H1 (cell line): ENCODE results near the gene SLC1A6. TPM values are rescaled to one million over a fixed set of nuclear protein-coding genes. Genes with fewer than 3 reads are reported as not detected.

Experiments
- CTCF ChIA-PET: fragments of 300-600 bp; sonication (Branson Sonifier 250); formaldehyde crosslinking; loops from one replicate; lab custom pipeline; 2021; ENCODE audit not compliant: partially characterized antibody; lab: Charles Lee
- POLR2A ChIA-PET: fragments of 300-600 bp; sonication (Branson Sonifier 250); formaldehyde crosslinking; loops from one replicate; lab custom pipeline; 2021; ENCODE audit warnings: inconsistent platforms; ENCODE audit not compliant: partially characterized antibody; lab: Charles Lee
- DNase-seq, 2 experiments: peaks; one replicate each; pipeline versions ENCODE4 v3.0.0 to v3.0.0-alpha.2; 2010 to 2022; ENCODE audit warnings: low spot score in 2 of 2, low read depth in 1 of 2, mixed read lengths in 1 of 2
- FAIRE-seq: peaks from 2 replicates; lab custom pipeline; 2011; peaks lifted over from hg19 to GRCh38; lab: Jason Lieb, UNC
- H2AFZ ChIP-seq: 2 replicates; pipeline ENCODE4 v1.8.1; 2012; ENCODE audit warnings: low read length, inconsistent platforms
- H2AK5ac ChIP-seq: 2 replicates; pipeline ENCODE4 v1.6.1; 2013; ENCODE audit warnings: low read depth, low read length
- H2BK120ac ChIP-seq: replicated peaks from 2 replicates; pipeline ENCODE3; 2013; ENCODE audit warnings: low read depth, low read length, inconsistent platforms
- H2BK12ac ChIP-seq: 2 replicates; pipeline ENCODE4 v1.6.1; 2013; ENCODE audit warnings: low read depth, low read length
- H2BK15ac ChIP-seq: 2 replicates; pipeline ENCODE4 v1.6.1; 2013; ENCODE audit warnings: low read length
- H2BK20ac ChIP-seq: 2 replicates; pipeline ENCODE4 v1.6.1; 2013; ENCODE audit warnings: low read length
- H2BK5ac ChIP-seq: 2 replicates; pipeline ENCODE4 v1.6.1; 2013; ENCODE audit warnings: low read depth, low read length
- H3K14ac ChIP-seq: 2 replicates; pipeline ENCODE4 v1.6.1; 2013; ENCODE audit warnings: inconsistent platforms; ENCODE audit not compliant: insufficient read length
- H3K18ac ChIP-seq: 2 replicates; pipeline ENCODE4 v1.6.1; 2013; ENCODE audit warnings: low read length; ENCODE audit errors: extremely low read depth
- H3K23ac ChIP-seq: 2 replicates; pipeline ENCODE4 v1.6.1; 2013; ENCODE audit warnings: inconsistent platforms; ENCODE audit not compliant: insufficient read length
- H3K23me2 ChIP-seq: 2 replicates; pipeline ENCODE4 v1.6.1; 2013; ENCODE audit warnings: low read depth, low read length
- H3K27ac ChIP-seq: 2 replicates; pipeline ENCODE4 v1.6.1; 2011; ENCODE audit warnings: low read depth, low read length, inconsistent platforms
- H3K27me3 ChIP-seq, 4 experiments: replicated peaks in 1 of 4; 1 replicate in 1 of 4; 2 replicates in 3 of 4; pipeline versions ENCODE4 v1.6.1 to v1.8.1; 2011 to 2013; ENCODE audit warnings: low read length in 3 of 4, mild to moderate bottlenecking in 3 of 4, inconsistent platforms in 2 of 4, mixed read lengths in 2 of 4, moderate library complexity in 1 of 4; ENCODE audit not compliant: control insufficient read depth in 3 of 4, insufficient read depth in 3 of 4; ENCODE audit errors: extremely low read depth in 1 of 4
- H3K36me3 ChIP-seq, 4 experiments: 2 replicates each; pipeline versions ENCODE4 v1.6.1 to v1.8.1; 2011 to 2013; ENCODE audit warnings: mild to moderate bottlenecking in 4 of 4, low read length in 3 of 4, moderate library complexity in 2 of 4, control low read depth in 1 of 4, inconsistent platforms in 1 of 4; ENCODE audit not compliant: insufficient read depth in 4 of 4, control insufficient read depth in 2 of 4
- H3K4ac ChIP-seq: replicated peaks from 2 replicates; pipeline ENCODE3; 2013; ENCODE audit warnings: low read length, low read depth, mixed read lengths, inconsistent platforms; ENCODE audit not compliant: insufficient read length
- H3K4me1 ChIP-seq, 4 experiments: replicated peaks in 1 of 4; 1 replicate in 1 of 4; 2 replicates in 3 of 4; pipeline versions ENCODE4 v1.6.1 to v1.8.1; 2011 to 2013; ENCODE audit warnings: low read length in 3 of 4, inconsistent platforms in 2 of 4, mixed read lengths in 1 of 4; ENCODE audit not compliant: insufficient read depth in 4 of 4, control insufficient read depth in 3 of 4
- H3K4me2 ChIP-seq, 2 experiments: 2 replicates each; pipeline versions ENCODE4 v1.6.1 to v1.8.1; 2011 to 2013; ENCODE audit warnings: low read depth in 2 of 2, low read length in 2 of 2, control low read depth in 1 of 2, inconsistent platforms in 1 of 2, mild to moderate bottlenecking in 1 of 2; ENCODE audit not compliant: insufficient read depth in 1 of 2
- H3K4me3 ChIP-seq, 4 experiments: fragments of 200-600, 300-600 bp in 1 of 4; sonication (generic), shearing (Covaris generic), sonication (Bioruptor Twin) in 1 of 4; 2 replicates each; pipeline versions ENCODE4 v1.5.1 to v1.8.1; 2011 to 2016; ENCODE audit warnings: low read length in 4 of 4, low read depth in 3 of 4, control low read depth in 2 of 4, inconsistent platforms in 2 of 4, mild to moderate bottlenecking in 2 of 4, mixed read lengths in 1 of 4, moderate library complexity in 1 of 4; ENCODE audit not compliant: insufficient read depth in 2 of 4; ENCODE audit errors: extremely low read depth in 1 of 4
- H3K56ac ChIP-seq: replicated peaks from 2 replicates; pipeline ENCODE3; 2013; ENCODE audit warnings: low read depth, mild to moderate bottlenecking, mixed read lengths, low read length, inconsistent platforms; ENCODE audit not compliant: insufficient read length
- H3K79me1 ChIP-seq: 2 replicates; pipeline ENCODE4 v1.6.1; 2013; ENCODE audit warnings: low read depth, low read length, control low read depth
- H3K79me2 ChIP-seq, 2 experiments: 2 replicates each; pipeline versions ENCODE4 v1.6.1 to v1.8.1; 2012 to 2013; ENCODE audit warnings: low read length in 2 of 2, mild to moderate bottlenecking in 2 of 2, inconsistent platforms in 1 of 2; ENCODE audit not compliant: insufficient read depth in 2 of 2, control insufficient read depth in 1 of 2
- H3K9ac ChIP-seq, 4 experiments: replicated peaks in 1 of 4; 1 replicate in 1 of 4; 2 replicates in 3 of 4; pipeline versions ENCODE4 v1.6.1 to v1.8.1; 2011 to 2013; ENCODE audit warnings: low read depth in 3 of 4, low read length in 3 of 4, control low read depth in 2 of 4, mild to moderate bottlenecking in 2 of 4, moderate library complexity in 2 of 4, inconsistent platforms in 1 of 4; ENCODE audit errors: extremely low read depth in 1 of 4
- H3K9me3 ChIP-seq, 2 experiments: 2 replicates each; pipeline versions ENCODE4 v1.6.1 to v1.8.1; 2012 to 2013; ENCODE audit warnings: mild to moderate bottlenecking in 2 of 2, moderate library complexity in 2 of 2, control low read depth in 1 of 2, inconsistent platforms in 1 of 2, low read depth in 1 of 2, low read length in 1 of 2, mixed read lengths in 1 of 2; ENCODE audit not compliant: insufficient read depth in 2 of 2
- H4K20me1 ChIP-seq, 2 experiments: replicated peaks in 1 of 2; 2 replicates each; pipeline versions ENCODE3 to v1.8.1; 2011 to 2013; ENCODE audit warnings: inconsistent platforms in 2 of 2, low read length in 2 of 2, mild to moderate bottlenecking in 1 of 2; ENCODE audit not compliant: insufficient read depth in 2 of 2, control insufficient read depth in 1 of 2
- H4K5ac ChIP-seq: 2 replicates; pipeline ENCODE4 v1.6.1; 2013; ENCODE audit warnings: low read length, low read depth, mixed read lengths, inconsistent platforms; ENCODE audit not compliant: insufficient read length
- H4K8ac ChIP-seq: 2 replicates; pipeline ENCODE4 v1.8.0; 2013; ENCODE audit warnings: mild to moderate bottlenecking, moderate library complexity, low read length, inconsistent platforms; ENCODE audit not compliant: insufficient read depth; ENCODE audit errors: extremely low read depth
- H4K91ac ChIP-seq: replicated peaks from 2 replicates; pipeline ENCODE3; 2013; ENCODE audit warnings: low read length, mixed read lengths, inconsistent platforms; ENCODE audit not compliant: insufficient read length
- BRCA1 ChIP-seq: IDR thresholded peaks from 2 replicates; pipeline ENCODE4 v1.6.1; 2012; ENCODE audit warnings: low read depth, low read length, improper control_type of control experiment
- CREB1 ChIP-seq: IDR thresholded peaks from 2 replicates; pipeline ENCODE4 v1.6.1; 2012; ENCODE audit warnings: inconsistent platforms
- CTBP2 ChIP-seq: IDR thresholded peaks from 2 replicates; pipeline ENCODE4 v1.7.0; 2011; ENCODE audit warnings: borderline replicate concordance, mild to moderate bottlenecking, moderate library complexity, mixed read lengths, low read length; ENCODE audit not compliant: insufficient read depth, insufficient read length
- GABPA ChIP-seq: IDR thresholded peaks from 2 replicates; pipeline ENCODE4 v1.6.1; 2011; ENCODE audit warnings: mild to moderate bottlenecking, low read length, moderate library complexity, borderline replicate concordance; ENCODE audit not compliant: insufficient read depth
- JUN ChIP-seq: IDR thresholded peaks from 2 replicates; pipeline ENCODE4 v1.6.1; 2011; ENCODE audit warnings: low read depth, mild to moderate bottlenecking, improper control_type of control experiment, low read length
- RXRA ChIP-seq: IDR thresholded peaks from 2 replicates; pipeline ENCODE4 v1.6.1; 2011; ENCODE audit warnings: low read depth, mild to moderate bottlenecking, low read length, moderate library complexity; ENCODE audit not compliant: insufficient read depth
- WGBS, 2 experiments: shearing (Covaris generic) in 1 of 2; methylation state at CpG; one replicate each; pipeline versions ENCODE4 v1.1.6 to v1.1.7; 2013 to 2015; ENCODE audit warnings: low lambda C conversion rate in 2 of 2, mixed read lengths in 2 of 2, inconsistent platforms in 1 of 2, low coverage in 1 of 2, missing lambda C conversion rate in 1 of 2; ENCODE audit not compliant: insufficient replicate concordance in 2 of 2, insufficient coverage in 1 of 2, insufficient read length in 1 of 2; ENCODE audit errors: extremely low coverage in 1 of 2, missing lambda C conversion rate in 1 of 2; 5-methylcytosine and 5-hydroxymethylcytosine counted together
- polyA plus RNA-seq, 7 experiments: library from polyadenylated mRNA; depleted of rRNA in 3 of 7; stranded (reverse) in 5 of 7; unstranded in 2 of 7; fragments of >200 nt in 5 of 7; fragments of 200-250 nt in 2 of 7; gene quantifications; 1 replicate in 5 of 7; 2 replicates in 1 of 7; 4 replicates in 1 of 7; pipeline versions ENCODE4 v1.2.1 to v1.2.3, GENCODE V29; 2011 to 2013; ENCODE audit warnings: missing spikeins in 2 of 7, mixed read lengths in 2 of 7
- total RNA-seq: library from RNA; stranded (reverse); fragmentation: NEBNext Ultra II Directional; extraction: Animal tissue kit (Norgen Biotek cat#: 25700); gene quantifications from 2 replicates; pipeline ENCODE4 v1.2.1, GENCODE V29; 2021

The SLC1A6 gene
- total and polyA plus RNA-seq, 2 of the 8 experiments (the other 6 are each of a cell fraction or from before 2014, with no cell fraction given), result 14.0 to 26.6 TPM

GRCh38 chr19:14992780-14993179, 13.1 kb upstream of the SLC1A6 start:
- H3K4ac ChIP-seq, result no peak overlapping the region
- CTCF ChIA-PET, result no interaction called here
- no peak overlapping the region for H4K8ac ChIP-seq
- H3K79me2 ChIP-seq, result no peaks in the 10 kb centered on the region
- H3K9me3 ChIP-seq, result peaks cover 2 to 4% of the 10 kb centered on the region in 2 experiments; a peak in 2 of 4 replicates
- H3K27ac ChIP-seq, result no peak overlapping the region
- no peaks in the 10 kb centered on the region for H4K20me1 ChIP-seq
- 83% methylated on average over 11 of the region's 11 CpGs; no CpG with 5 or more reads in 1 of the 2 experiments for WGBS, 2 experiments
- H3K9ac ChIP-seq, result no peak overlapping the region
- no peaks in the 10 kb centered on the region for H3K79me1 ChIP-seq
- no peak for FAIRE-seq
- no peak overlapping the region; the same call in 1 of the 2 replicates for H2AFZ ChIP-seq
- no peak overlapping the region for H2BK120ac ChIP-seq
- H3K56ac ChIP-seq, result no peak overlapping the region
- no peaks in the 10 kb centered on the region for H3K23me2 ChIP-seq
- no peak for DNase-seq
- no peak for TF ChIP-seq JUN
- TF ChIP-seq CTBP2, result no peak
- TF ChIP-seq BRCA1, result no peak
- no peak for TF ChIP-seq RXRA
- no peak for TF ChIP-seq CREB1
- TF ChIP-seq GABPA, result no peak
- no peak overlapping the region for H3K23ac ChIP-seq
- no peak overlapping the region for H2BK12ac ChIP-seq
- no peak overlapping the region for H2BK20ac ChIP-seq
- H3K27me3 ChIP-seq, result no peaks in the 10 kb centered on the region
- no peak overlapping the region for H2BK15ac ChIP-seq
- H4K91ac ChIP-seq, result no peak overlapping the region
- H3K4me3 ChIP-seq, result no peak overlapping the region
- no peak overlapping the region for H3K4me2 ChIP-seq
- H3K18ac ChIP-seq, result no peak overlapping the region
- H2AK5ac ChIP-seq, result no peak overlapping the region
- H3K36me3 ChIP-seq, result no peaks in the 10 kb centered on the region
- no peak overlapping the region for H2BK5ac ChIP-seq
- no peak overlapping the region for H3K14ac ChIP-seq
- no peaks in the 10 kb centered on the region for H3K4me1 ChIP-seq
- no peak overlapping the region for H4K5ac ChIP-seq
- POLR2A ChIA-PET, result no interaction called here
